Measurements from ENCODE around the gene CASD1. TPM values are rescaled to one million over a fixed set of nuclear protein-coding genes. Genes with fewer than 3 reads are reported as not detected.

The CASD1 gene
- 6.7 to 11.8 TPM (median 9.6 TPM) in 5 replicates for total RNA-seq (2022; extraction: Qiagen RNA extraction; ENCODE audit: low read depth)

DNA sequence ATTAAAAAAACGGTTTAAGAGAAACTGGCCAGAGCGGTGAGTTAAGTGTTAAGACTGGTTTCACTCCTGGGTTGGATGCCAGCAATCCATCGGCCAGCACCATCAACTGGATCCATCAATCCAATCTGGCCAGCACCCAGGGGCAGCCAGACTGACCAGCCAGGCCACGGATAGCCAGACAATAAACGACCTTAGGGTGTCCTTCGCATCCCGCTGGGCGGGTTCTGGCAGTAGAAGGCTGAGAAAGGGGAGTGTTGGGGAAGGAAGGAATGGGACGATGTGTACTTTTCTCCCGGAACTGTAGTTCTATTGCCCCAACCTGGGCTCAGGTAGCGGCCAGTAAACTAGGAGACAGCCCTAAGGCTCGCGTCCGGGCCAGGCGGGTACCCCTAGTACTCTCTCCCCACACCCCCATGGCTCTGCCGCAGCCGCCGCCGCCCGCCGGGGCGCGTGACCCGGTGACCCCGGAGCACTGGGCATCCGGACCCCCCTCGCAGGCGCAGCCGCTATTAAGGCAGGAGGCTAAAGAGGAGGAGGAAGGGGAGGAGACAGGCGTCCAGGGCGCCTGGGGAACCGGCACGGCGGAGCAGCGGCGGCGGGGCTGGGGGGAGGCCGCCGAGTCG, at the start of gene CASD1:
TSS of gene CASD1 (plus strand) at position 546 of the 623 bp plus-strand sequence. CDS start 276 bp downstream, outside the sequence.

Other genes starting within 250 kb of the CASD1 start
- gene COL1A2, start 114.9 kb upstream of the CASD1 start, total RNA-seq (2022; extraction: Qiagen RNA extraction; ENCODE audit: low read depth): not detected in 5 replicates
- gene SGCE, start 146.3 kb downstream of the CASD1 start, total RNA-seq (2022; extraction: Qiagen RNA extraction; ENCODE audit: low read depth): 47.9 to 55.9 TPM (median 50.2 TPM) in 5 replicates